PFSK-1 (cell line): ENCODE measurements around the gene OR52A5.

Experiments
- FOXP2 ChIP-seq: optimal IDR thresholded peaks from 2 replicates; pipeline ENCODE3; 2011; ENCODE audit warnings: borderline replicate concordance, control low read depth, inconsistent platforms; ENCODE audit not compliant: insufficient read depth; ENCODE audit errors: extremely low read length, extremely low read depth
- POLR2AphosphoS5 ChIP-seq: IDR thresholded peaks from 2 replicates; pipeline ENCODE4 v1.6.1; 2012; ENCODE audit warnings: low read depth, mild to moderate bottlenecking, control low read depth, low read length, moderate library complexity
- SIN3A ChIP-seq: IDR thresholded peaks from 2 replicates; pipeline ENCODE4 v1.6.1; 2012; ENCODE audit warnings: mild to moderate bottlenecking, low read length, moderate library complexity, borderline replicate concordance; ENCODE audit not compliant: insufficient read depth
- TAF1 ChIP-seq: IDR thresholded peaks from 2 replicates; pipeline ENCODE4 v1.6.1; 2012; ENCODE audit warnings: low read length, control low read depth, borderline replicate concordance; ENCODE audit not compliant: insufficient read depth
- TF ChIP-seq, protein P1 (sequence below), 2 experiments: IDR thresholded peaks; 2 replicates each; pipeline versions ENCODE4 v1.6.1 to v1.8.0; 2011 to 2012; ENCODE audit warnings: low read depth in 2 of 2, low read length in 2 of 2, control low read depth in 1 of 2, inconsistent platforms in 1 of 2, mild to moderate bottlenecking in 1 of 2, moderate library complexity in 1 of 2; ENCODE audit not compliant: insufficient read depth in 1 of 2

OR52A5 gene

GRCh38 chr11:5118893-5119292 is 19.3 kb downstream of the OR52A5 start:
- TF ChIP-seq POLR2AphosphoS5 (no peak), FOXP2 (no peak), SIN3A (no peak), TAF1 (no peak)
- TF ChIP-seq, protein P1, sequence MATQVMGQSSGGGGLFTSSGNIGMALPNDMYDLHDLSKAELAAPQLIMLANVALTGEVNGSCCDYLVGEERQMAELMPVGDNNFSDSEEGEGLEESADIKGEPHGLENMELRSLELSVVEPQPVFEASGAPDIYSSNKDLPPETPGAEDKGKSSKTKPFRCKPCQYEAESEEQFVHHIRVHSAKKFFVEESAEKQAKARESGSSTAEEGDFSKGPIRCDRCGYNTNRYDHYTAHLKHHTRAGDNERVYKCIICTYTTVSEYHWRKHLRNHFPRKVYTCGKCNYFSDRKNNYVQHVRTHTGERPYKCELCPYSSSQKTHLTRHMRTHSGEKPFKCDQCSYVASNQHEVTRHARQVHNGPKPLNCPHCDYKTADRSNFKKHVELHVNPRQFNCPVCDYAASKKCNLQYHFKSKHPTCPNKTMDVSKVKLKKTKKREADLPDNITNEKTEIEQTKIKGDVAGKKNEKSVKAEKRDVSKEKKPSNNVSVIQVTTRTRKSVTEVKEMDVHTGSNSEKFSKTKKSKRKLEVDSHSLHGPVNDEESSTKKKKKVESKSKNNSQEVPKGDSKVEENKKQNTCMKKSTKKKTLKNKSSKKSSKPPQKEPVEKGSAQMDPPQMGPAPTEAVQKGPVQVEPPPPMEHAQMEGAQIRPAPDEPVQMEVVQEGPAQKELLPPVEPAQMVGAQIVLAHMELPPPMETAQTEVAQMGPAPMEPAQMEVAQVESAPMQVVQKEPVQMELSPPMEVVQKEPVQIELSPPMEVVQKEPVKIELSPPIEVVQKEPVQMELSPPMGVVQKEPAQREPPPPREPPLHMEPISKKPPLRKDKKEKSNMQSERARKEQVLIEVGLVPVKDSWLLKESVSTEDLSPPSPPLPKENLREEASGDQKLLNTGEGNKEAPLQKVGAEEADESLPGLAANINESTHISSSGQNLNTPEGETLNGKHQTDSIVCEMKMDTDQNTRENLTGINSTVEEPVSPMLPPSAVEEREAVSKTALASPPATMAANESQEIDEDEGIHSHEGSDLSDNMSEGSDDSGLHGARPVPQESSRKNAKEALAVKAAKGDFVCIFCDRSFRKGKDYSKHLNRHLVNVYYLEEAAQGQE (IDR thresholded peaks at IDR 0.05; ENCODE audit: insufficient read depth in 1 of 2, low read depth in 2 of 2, low read length in 2 of 2) = no peak

DNA sequence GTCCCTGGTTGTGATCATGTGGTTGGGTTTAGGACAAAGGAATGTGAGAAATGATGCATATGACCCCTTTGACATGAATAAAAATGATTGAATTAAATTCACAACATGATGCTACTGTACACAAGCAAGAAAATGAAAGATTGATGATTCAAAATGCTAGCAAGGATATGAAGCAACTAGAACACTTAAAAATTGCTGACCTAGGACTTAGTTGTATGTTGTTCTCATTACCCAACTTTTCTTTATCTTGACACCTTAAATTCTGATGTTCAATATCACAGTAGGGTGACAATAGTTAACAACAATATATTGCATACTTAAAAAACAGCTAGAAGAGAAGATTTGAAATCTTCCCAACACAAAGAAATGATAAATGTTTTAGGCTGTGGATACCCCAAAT is 20.6 kb downstream of the OR52A5 start:
- TF ChIP-seq POLR2AphosphoS5 (no peak), TAF1 (no peak), FOXP2 (no peak), SIN3A (no peak)
- TF ChIP-seq, protein P1 (IDR thresholded peaks at IDR 0.05; ENCODE audit: insufficient read depth in 1 of 2, low read depth in 2 of 2, low read length in 2 of 2) = no peak

DNA sequence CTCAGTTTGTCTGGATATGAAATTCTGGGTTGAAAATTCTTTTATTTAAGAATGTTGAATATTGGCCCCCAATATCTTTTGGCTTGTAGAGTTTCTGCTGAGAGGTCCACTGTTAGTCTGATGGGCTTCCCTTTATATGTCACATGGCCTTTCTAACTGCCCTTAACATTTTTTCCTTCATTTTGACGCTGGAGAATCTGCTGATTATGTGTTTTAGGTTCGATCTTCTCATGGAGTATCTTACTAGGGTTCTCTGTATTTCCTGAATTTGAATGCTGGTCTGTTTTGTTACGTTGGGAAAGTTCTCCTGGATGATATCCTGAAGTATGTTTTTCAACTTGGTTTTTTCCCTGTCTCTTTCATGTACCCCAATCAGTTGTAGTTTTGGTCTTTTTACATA is 22.8 kb downstream of the OR52A5 start:
- no peak for TF ChIP-seq TAF1

DNA sequence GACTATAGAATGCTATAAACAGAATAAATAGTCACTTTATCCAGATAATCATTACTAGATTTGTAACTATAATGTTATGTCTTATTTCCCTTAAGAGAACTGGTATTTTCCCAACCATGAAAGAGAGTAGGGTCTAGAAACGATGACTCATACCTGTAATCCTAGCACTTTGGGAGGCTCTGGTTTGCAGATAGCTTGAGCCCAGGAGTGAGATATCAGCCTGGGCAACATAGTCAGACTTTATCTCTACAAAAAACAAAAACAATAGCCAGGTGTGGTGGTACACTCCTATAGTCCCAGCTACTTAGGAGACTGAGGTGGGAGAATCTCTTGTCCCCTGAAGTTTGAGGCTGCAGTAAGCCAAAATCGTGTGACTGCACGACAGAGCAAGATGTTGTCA is 30.9 kb downstream of the OR52A5 start:
- TF ChIP-seq TAF1 (no peak), FOXP2 (no peak), POLR2AphosphoS5 (no peak), SIN3A (no peak)
- TF ChIP-seq, protein P1 (IDR thresholded peaks at IDR 0.05; ENCODE audit: insufficient read depth in 1 of 2, low read depth in 2 of 2, low read length in 2 of 2) = no peak

GRCh38 chr11:5103066-5103465 is 35.1 kb downstream of the OR52A5 start:
- no peak for TF ChIP-seq SIN3A
- no peak for TF ChIP-seq POLR2AphosphoS5
- TF ChIP-seq, protein P1 (IDR thresholded peaks at IDR 0.05; ENCODE audit: insufficient read depth in 1 of 2, low read depth in 2 of 2, low read length in 2 of 2) = no peak
- no peak for TF ChIP-seq TAF1
- no peak for TF ChIP-seq FOXP2
